Measurements from ENCODE around the gene S100A10. TPM values are rescaled to one million over a fixed set of nuclear protein-coding genes. Genes with fewer than 3 reads are reported as not detected.

Gene S100A10
- total RNA-seq, 1 experiment from 2014 or later, result 2,143 TPM

DNA sequence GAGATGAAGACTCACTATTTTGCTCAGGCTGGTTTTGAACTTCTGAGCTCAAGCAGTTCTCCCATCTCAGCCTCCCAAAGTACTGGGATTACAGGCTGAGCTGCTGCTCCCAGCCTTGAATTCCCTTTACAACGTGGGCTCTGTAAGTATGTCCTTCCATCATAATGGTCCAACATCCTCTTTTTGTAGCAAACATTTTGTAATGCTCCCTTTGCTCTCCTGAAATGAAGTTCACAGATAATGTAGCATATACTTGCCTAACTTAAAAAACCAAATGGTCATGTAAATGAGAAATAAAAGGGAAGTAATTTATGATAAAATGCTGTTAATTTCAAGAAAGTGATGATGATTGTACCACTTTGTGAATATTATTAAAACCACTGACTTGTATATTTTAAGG lies 53.9 kb downstream of the S100A10 start:
- intact Hi-C loops (cut with micrococcal nuclease; ENCODE audit: unreplicated experiment), result loop anchor here (10.0 kb wide), 1 partner anchor 55 kb away; no protein-coding TSS in a partner anchor
- Mint-ChIP-seq H3K4me3 (ENCODE audit: unreplicated experiment) (no peak overlapping the region), H3K9me3 (ENCODE audit: unreplicated experiment) (no peaks in the 10 kb centered on the region), H3K4me1 (ENCODE audit: low read depth, unreplicated experiment) (peaks cover 31% of the 10 kb centered on the region), H3K36me3 (ENCODE audit: insufficient read depth, unreplicated experiment) (no peaks in the 10 kb centered on the region), H3K27me3 (ENCODE audit: insufficient read depth, unreplicated experiment) (no peaks in the 10 kb centered on the region), H3K27ac (ENCODE audit: unreplicated experiment) (no peak overlapping the region)
- Histone ChIP-seq H3K9me3 (no peaks in the 10 kb centered on the region), H3K36me3 (ENCODE audit: control insufficient read depth, insufficient read depth, low read length) (no peaks in the 10 kb centered on the region), H3K4me3 (ENCODE audit: low read depth, low read length) (no peak overlapping the region), H3K4me1 (peaks cover 23% of the 10 kb centered on the region), H3K27me3 (replicated peaks; ENCODE audit: control insufficient read depth, insufficient read depth, low read length) (no peaks in the 10 kb centered on the region)
- ChIA-PET CTCF (no interaction called here), POLR2A (no interaction called here)
- DNase-seq, result no peak
- no TSS peak for BruUV-seq (replicated peaks)
- TF ChIP-seq, protein P1, sequence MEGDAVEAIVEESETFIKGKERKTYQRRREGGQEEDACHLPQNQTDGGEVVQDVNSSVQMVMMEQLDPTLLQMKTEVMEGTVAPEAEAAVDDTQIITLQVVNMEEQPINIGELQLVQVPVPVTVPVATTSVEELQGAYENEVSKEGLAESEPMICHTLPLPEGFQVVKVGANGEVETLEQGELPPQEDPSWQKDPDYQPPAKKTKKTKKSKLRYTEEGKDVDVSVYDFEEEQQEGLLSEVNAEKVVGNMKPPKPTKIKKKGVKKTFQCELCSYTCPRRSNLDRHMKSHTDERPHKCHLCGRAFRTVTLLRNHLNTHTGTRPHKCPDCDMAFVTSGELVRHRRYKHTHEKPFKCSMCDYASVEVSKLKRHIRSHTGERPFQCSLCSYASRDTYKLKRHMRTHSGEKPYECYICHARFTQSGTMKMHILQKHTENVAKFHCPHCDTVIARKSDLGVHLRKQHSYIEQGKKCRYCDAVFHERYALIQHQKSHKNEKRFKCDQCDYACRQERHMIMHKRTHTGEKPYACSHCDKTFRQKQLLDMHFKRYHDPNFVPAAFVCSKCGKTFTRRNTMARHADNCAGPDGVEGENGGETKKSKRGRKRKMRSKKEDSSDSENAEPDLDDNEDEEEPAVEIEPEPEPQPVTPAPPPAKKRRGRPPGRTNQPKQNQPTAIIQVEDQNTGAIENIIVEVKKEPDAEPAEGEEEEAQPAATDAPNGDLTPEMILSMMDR (IDR thresholded peaks at IDR 0.05; ENCODE audit: insufficient read depth in 1 of 2, low read depth in 1 of 2, low read length in 1 of 2, severe bottlenecking in 1 of 2, unreplicated experiment in 1 of 2), result no peak

GRCh38 chr1:151939141-151939540 lies 54.5 kb downstream of the S100A10 start:
- ChIA-PET CTCF (interaction anchor here (0.6 kb wide), 1 partner anchor 31 kb away, joined by 8 read pairs; no protein-coding TSS in a partner anchor), POLR2A (no interaction called here)
- no peak for DNase-seq
- no peaks in the 10 kb centered on the region for H3K27me3 Mint-ChIP-seq (ENCODE audit: insufficient read depth, unreplicated experiment)
- H3K4me1 ChIP-seq, result peaks cover 30% of the 10 kb centered on the region
- no peak overlapping the region for H3K4me3 Mint-ChIP-seq (ENCODE audit: unreplicated experiment)
- H3K27me3 ChIP-seq (replicated peaks; ENCODE audit: control insufficient read depth, insufficient read depth, low read length), result no peaks in the 10 kb centered on the region
- BruUV-seq (replicated peaks), result no TSS peak
- intact Hi-C loops (cut with micrococcal nuclease; ENCODE audit: unreplicated experiment), result loop anchor here (10.0 kb wide), 1 partner anchor 54 kb away; no protein-coding TSS in a partner anchor
- H3K27ac Mint-ChIP-seq (ENCODE audit: unreplicated experiment), result no peak overlapping the region
- TF ChIP-seq, protein P1 (IDR thresholded peaks at IDR 0.05; ENCODE audit: insufficient read depth in 1 of 2, low read depth in 1 of 2, low read length in 1 of 2, severe bottlenecking in 1 of 2, unreplicated experiment in 1 of 2), result no peak
- H3K4me3 ChIP-seq (ENCODE audit: low read depth, low read length), result no peak overlapping the region
- no peaks in the 10 kb centered on the region for H3K36me3 ChIP-seq (ENCODE audit: control insufficient read depth, insufficient read depth, low read length)
- no peaks in the 10 kb centered on the region for H3K9me3 Mint-ChIP-seq (ENCODE audit: unreplicated experiment)
- no peaks in the 10 kb centered on the region for H3K36me3 Mint-ChIP-seq (ENCODE audit: insufficient read depth, unreplicated experiment)
- H3K9me3 ChIP-seq, result no peaks in the 10 kb centered on the region
- peaks cover 38% of the 10 kb centered on the region for H3K4me1 Mint-ChIP-seq (ENCODE audit: low read depth, unreplicated experiment)

GRCh38 chr1:151936653-151937052 lies 57.0 kb downstream of the S100A10 start:
- Mint-ChIP-seq H3K27ac (ENCODE audit: unreplicated experiment) (peak overlapping the region; percentile 78), H3K4me3 (ENCODE audit: unreplicated experiment) (peak overlapping the region; percentile 68), H3K36me3 (ENCODE audit: insufficient read depth, unreplicated experiment) (no peaks in the 10 kb centered on the region), H3K4me1 (ENCODE audit: low read depth, unreplicated experiment) (peaks cover 41% of the 10 kb centered on the region), H3K27me3 (ENCODE audit: insufficient read depth, unreplicated experiment) (no peaks in the 10 kb centered on the region), H3K9me3 (ENCODE audit: unreplicated experiment) (no peaks in the 10 kb centered on the region)
- Histone ChIP-seq H3K4me3 (ENCODE audit: low read depth, low read length) (no peak overlapping the region), H3K27me3 (replicated peaks; ENCODE audit: control insufficient read depth, insufficient read depth, low read length) (no peaks in the 10 kb centered on the region), H3K4me1 (peaks cover 32% of the 10 kb centered on the region), H3K9me3 (no peaks in the 10 kb centered on the region), H3K36me3 (ENCODE audit: control insufficient read depth, insufficient read depth, low read length) (no peaks in the 10 kb centered on the region)
- peak; percentile 78 to 87 for DNase-seq
- intact Hi-C loops (cut with micrococcal nuclease; ENCODE audit: unreplicated experiment), result loop anchor here (1.0 to 10.0 kb wide), 2 partner anchors 32 to 52 kb away; no protein-coding TSS in a partner anchor
- ChIA-PET CTCF (interaction anchor here (0.8 to 5.0 kb wide), 11 partner anchors 10 to 100 kb away, joined by 3 to 120 read pairs (median 6); partner anchors contain the start of genes S100A11 and THEM4), POLR2A (interaction anchor here (0.7 to 1.6 kb wide), 5 partner anchors 40 to 100 kb away, joined by 3 to 7 read pairs (median 5); partner anchors contain the start of gene S100A11)
- BruUV-seq (replicated peaks), result no TSS peak
- TF ChIP-seq, protein P1 (IDR thresholded peaks at IDR 0.05; ENCODE audit: insufficient read depth in 1 of 2, low read depth in 1 of 2, low read length in 1 of 2, severe bottlenecking in 1 of 2, unreplicated experiment in 1 of 2), result no peak

Measured in Caco-2 (cell line).